Measurements from ENCODE around the gene SPATA16.

SPATA16 gene

DNA sequence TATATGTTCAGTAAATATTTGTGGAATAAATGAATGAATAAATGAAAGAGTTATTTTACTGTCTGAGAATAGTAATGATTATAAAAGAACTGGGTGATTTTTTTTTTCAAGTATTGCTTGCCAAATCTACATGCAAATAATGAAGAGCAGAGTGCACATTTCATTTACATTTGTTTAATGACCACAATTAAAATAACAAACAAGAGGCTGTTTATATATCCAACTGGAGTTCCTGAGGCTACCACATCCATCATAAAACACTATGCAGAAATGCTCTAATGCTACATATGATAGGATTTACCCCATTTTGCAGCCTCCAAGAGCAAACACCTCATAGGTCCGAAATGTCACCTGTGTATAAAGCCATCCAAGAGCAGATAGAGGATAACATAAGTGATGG, 266.0 kb downstream of the SPATA16 start:
- DNase-seq (no peak), ATAC-seq (ENCODE audit: insufficient read depth, low read depth) (no peak)
- TF ChIP-seq EZH2 (IDR thresholded peaks at IDR 0.05; ENCODE audit: borderline replicate concordance, low read depth, low read length, severe bottlenecking) = no peak
- TF ChIP-seq, protein P1, sequence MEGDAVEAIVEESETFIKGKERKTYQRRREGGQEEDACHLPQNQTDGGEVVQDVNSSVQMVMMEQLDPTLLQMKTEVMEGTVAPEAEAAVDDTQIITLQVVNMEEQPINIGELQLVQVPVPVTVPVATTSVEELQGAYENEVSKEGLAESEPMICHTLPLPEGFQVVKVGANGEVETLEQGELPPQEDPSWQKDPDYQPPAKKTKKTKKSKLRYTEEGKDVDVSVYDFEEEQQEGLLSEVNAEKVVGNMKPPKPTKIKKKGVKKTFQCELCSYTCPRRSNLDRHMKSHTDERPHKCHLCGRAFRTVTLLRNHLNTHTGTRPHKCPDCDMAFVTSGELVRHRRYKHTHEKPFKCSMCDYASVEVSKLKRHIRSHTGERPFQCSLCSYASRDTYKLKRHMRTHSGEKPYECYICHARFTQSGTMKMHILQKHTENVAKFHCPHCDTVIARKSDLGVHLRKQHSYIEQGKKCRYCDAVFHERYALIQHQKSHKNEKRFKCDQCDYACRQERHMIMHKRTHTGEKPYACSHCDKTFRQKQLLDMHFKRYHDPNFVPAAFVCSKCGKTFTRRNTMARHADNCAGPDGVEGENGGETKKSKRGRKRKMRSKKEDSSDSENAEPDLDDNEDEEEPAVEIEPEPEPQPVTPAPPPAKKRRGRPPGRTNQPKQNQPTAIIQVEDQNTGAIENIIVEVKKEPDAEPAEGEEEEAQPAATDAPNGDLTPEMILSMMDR (IDR thresholded peaks at IDR 0.05; ENCODE audit: borderline replicate concordance, extremely low read depth, low read length, poor library complexity, severe bottlenecking) = no peak
- Histone ChIP-seq H2AFZ (ENCODE audit: low read depth, low read length) (no peak overlapping the region), H3K79me2 (ENCODE audit: insufficient read depth, low read length) (no peaks in the 10 kb centered on the region), H3K9me3 (ENCODE audit: insufficient read depth, low read length, severe bottlenecking) (no peaks in the 10 kb centered on the region), H4K20me1 (ENCODE audit: insufficient read depth, low read length) (no peaks in the 10 kb centered on the region), H3K36me3 (ENCODE audit: insufficient read depth, low read length) (no peaks in the 10 kb centered on the region), H3K9ac (ENCODE audit: low read depth, low read length) (no peak overlapping the region), H3K4me2 (ENCODE audit: insufficient read depth, low read length) (no peak overlapping the region), H3K27me3 (ENCODE audit: insufficient read depth, low read length, poor library complexity) (no peaks in the 10 kb centered on the region), H3K27ac (ENCODE audit: low read length) (no peak overlapping the region), H3K4me3 (ENCODE audit: low read depth in 1 of 2, low read length in 2 of 2) (no peak overlapping the region), H3K4me1 (ENCODE audit: insufficient read depth, low read length) (peaks cover 4% of the 10 kb centered on the region; the same call in 1 of the 2 replicates)

DNA sequence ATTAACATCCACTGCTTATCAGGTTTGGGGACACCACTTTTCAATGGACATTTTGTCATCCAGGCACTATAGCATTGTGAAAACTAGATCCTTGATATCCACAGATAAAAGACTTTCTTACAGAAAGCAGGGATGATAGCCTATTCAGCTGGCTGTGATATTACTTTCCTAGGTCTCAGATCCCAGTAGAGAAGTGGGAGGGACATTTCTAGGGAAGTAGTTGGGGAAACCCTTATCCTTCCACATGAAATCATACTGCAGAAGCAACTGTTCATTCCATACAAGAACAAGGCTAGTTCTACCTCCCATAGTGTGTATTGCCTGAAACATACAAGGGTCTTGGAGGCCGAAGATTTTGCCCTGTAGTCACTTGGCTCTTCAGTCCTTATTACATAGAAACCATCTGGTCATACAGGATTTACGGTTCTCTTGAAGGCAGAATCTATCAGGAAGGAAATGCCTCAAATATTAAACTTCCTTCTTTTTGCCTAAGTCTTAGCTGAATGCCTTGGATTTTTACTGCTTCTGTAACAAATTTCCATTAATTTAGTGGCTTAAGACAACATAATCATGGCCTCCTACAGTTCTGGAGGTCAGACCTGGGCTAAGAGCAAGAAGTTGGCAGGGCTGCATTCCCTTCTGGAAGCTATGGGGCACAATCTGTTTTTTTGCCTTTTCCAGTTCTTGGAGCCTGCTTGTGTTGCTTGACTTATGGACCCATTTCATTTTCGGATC, 271.1 kb downstream of the SPATA16 start:
- no peak for TF ChIP-seq EZH2 (IDR thresholded peaks at IDR 0.05; ENCODE audit: borderline replicate concordance, low read depth, low read length, severe bottlenecking)
- TF ChIP-seq, protein P1 (IDR thresholded peaks at IDR 0.05; ENCODE audit: borderline replicate concordance, extremely low read depth, low read length, poor library complexity, severe bottlenecking) = no peak
- DNase-seq (no peak), ATAC-seq (ENCODE audit: insufficient read depth, low read depth) (no peak)
- Histone ChIP-seq H2AFZ (ENCODE audit: low read depth, low read length) (no peak overlapping the region), H3K4me1 (ENCODE audit: insufficient read depth, low read length) (no peaks in the 10 kb centered on the region), H4K20me1 (ENCODE audit: insufficient read depth, low read length) (no peaks in the 10 kb centered on the region), H3K9ac (ENCODE audit: low read depth, low read length) (no peak overlapping the region), H3K4me2 (ENCODE audit: insufficient read depth, low read length) (no peak overlapping the region), H3K9me3 (ENCODE audit: insufficient read depth, low read length, severe bottlenecking) (no peaks in the 10 kb centered on the region), H3K79me2 (ENCODE audit: insufficient read depth, low read length) (no peaks in the 10 kb centered on the region), H3K36me3 (ENCODE audit: insufficient read depth, low read length) (no peaks in the 10 kb centered on the region), H3K4me3 (ENCODE audit: low read depth in 1 of 2, low read length in 2 of 2) (no peak overlapping the region), H3K27me3 (ENCODE audit: insufficient read depth, low read length, poor library complexity) (peaks cover 7% of the 10 kb centered on the region), H3K27ac (ENCODE audit: low read length) (no peak overlapping the region)

DNA sequence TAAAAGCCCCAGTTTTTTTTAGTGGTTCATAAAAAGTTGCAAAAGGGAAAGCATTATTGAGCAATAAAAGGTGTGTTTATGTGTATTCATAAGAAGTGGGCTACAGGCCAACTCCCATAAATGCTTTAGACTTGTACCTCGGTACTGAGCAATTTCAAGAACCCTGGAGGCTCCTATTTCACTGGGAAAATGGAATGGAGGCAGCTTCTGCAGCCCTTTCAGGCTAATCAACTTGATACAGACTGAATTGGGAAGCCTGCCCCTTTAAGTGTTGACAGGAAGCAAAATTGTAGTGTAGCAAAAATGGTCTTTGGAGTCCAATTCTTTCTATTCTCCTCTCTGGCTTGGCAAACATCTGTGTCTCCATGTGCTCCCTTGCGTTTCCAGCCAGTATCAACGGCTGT, 271.7 kb downstream of the SPATA16 start:
- TF ChIP-seq, protein P1 (IDR thresholded peaks at IDR 0.05; ENCODE audit: borderline replicate concordance, extremely low read depth, low read length, poor library complexity, severe bottlenecking) = no peak
- H2AFZ ChIP-seq (ENCODE audit: low read depth, low read length) = no peak overlapping the region
- peaks cover 7% of the 10 kb centered on the region for H3K27me3 ChIP-seq (ENCODE audit: insufficient read depth, low read length, poor library complexity)
- H3K36me3 ChIP-seq (ENCODE audit: insufficient read depth, low read length) = no peaks in the 10 kb centered on the region
- no peaks in the 10 kb centered on the region for H3K9me3 ChIP-seq (ENCODE audit: insufficient read depth, low read length, severe bottlenecking)
- no peak overlapping the region for H3K9ac ChIP-seq (ENCODE audit: low read depth, low read length)
- no peak overlapping the region for H3K27ac ChIP-seq (ENCODE audit: low read length)
- H3K79me2 ChIP-seq (ENCODE audit: insufficient read depth, low read length) = no peaks in the 10 kb centered on the region
- no peaks in the 10 kb centered on the region for H4K20me1 ChIP-seq (ENCODE audit: insufficient read depth, low read length)
- no peak for ATAC-seq (ENCODE audit: insufficient read depth, low read depth)
- no peak for DNase-seq
- no peak overlapping the region for H3K4me3 ChIP-seq (ENCODE audit: low read depth in 1 of 2, low read length in 2 of 2)
- H3K4me2 ChIP-seq (ENCODE audit: insufficient read depth, low read length) = no peak overlapping the region
- H3K4me1 ChIP-seq (ENCODE audit: insufficient read depth, low read length) = no peaks in the 10 kb centered on the region
